Activated effector memory CD4-positive, alpha-beta T cell treated with anti-CD3 and anti-CD28 coated beads, Interleukin-2, amount 50 U/mL, for 16 hours (primary cell): Measurements from ENCODE around the gene EPS15.
"Not testable (repeated sequence)": the region's sequence is repeated elsewhere in the genome, so short reads cannot be mapped to it uniquely, and the experiment has no call there.

Source experiments
- DNase-seq: peaks from one replicate; pipeline ENCODE4 v3.0.0-alpha.2; 2020

The EPS15 gene

DNA sequence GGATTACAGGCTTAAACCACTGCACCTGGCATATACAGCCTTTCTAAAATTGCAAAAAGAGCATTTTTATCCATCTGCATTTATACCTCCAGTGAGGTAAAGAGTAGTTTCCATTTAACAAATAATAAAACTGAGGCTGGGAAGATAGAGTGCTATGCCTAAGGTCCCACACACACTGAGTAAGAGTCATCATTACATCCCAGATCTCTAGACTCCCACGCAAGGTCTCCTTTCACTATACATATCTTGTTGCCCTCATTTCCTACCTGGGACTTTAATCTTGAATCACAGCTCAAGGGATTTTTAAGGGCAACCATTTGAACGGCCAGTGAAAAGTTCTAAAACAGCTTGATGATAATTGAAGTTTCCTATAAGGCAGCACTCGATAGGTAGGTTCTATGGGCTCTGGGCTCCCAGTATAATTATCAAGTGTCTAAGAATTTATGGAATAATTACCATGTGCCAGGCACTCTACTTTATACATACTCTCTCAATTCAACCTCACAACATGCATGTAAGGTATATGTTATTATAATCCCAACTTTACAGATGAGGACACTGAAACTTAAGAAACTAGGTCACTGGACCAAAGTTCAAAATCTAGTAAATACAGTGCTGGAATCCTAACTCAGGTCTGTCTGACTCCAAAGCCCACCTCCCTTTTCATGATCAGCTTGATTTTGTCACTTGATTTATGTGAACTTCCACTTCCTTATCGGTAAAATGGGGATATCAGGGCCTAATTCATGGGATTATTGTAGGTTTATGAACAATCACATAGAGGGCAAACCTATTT is 23.3 kb upstream of the EPS15 start:
- DNase-seq = no peak

GRCh38 chr1:51541313-51542050 is 22.4 kb upstream of the EPS15 start:
- DNase-seq = no peak

DNA sequence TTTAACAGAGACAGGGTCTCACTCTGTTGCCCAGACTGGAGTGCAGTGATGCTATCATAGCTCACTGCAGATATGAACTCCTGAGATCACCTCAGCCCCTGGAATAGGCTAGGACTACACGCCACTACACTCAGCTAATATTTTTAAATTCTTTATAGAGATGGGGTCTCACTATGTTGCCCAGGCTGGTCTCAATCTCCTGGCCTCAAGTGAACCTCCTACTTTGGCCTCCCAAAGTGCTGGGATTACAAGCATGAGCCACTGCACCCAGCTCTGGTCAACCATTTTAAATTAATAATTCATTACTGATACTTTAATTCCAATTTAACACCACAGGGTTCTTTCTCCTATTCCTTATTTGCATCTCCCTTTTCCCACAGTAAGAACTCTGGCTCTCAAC is 18.5 kb upstream of the EPS15 start:
- no peak for DNase-seq

GRCh38 chr1:51535006-51535592 is 16.0 kb upstream of the EPS15 start:
- DNase-seq = peak; percentile 75

- DNase-seq = no peak
Measured at GRCh38 chr1:51534447-51534846, 15.4 kb upstream of the EPS15 start.

- DNase-seq = no peak
Measured at GRCh38 chr1:51532853-51533252, 13.8 kb upstream of the EPS15 start.

GRCh38 chr1:51530447-51530846 is 11.4 kb upstream of the EPS15 start:
- not testable (repeated sequence) for DNase-seq

DNA sequence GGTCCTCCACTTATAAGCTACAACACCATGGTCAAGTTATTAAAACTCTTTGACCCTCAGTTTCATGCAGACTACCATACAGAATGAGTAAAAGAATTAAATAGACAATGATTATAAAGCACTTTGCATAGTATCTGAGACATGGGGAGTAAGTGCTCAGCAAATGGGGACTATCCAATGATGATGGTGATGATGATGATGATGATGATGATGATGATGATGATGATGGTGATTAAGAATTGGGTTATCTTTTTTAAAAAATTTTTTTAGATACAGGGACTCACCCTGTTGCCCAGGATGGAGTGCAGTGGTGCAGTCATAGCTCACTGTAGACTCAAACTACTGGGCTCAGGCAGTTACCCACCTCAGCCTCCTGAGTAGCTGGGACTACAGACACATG is 8.1 kb upstream of the EPS15 start:
- no peak for DNase-seq

DNA sequence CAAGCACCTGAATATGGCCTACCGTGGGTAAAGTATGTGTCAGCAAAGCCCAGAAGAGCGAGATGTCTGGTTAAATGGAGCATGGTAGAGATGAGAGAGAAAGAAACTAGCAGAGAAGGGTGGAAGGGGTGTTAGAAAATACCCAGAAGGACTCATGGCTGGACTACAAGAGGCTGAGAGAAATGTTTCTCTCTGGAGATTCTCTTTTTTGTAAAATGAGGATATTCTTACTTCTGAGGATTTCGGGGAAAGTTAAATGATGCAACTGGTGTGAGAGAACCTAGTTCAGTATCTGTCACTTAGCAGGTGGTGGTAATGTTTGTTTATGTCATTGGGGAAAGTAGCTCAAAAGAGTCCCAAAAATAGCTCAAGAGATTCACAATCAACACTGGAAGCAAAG is 7.2 kb upstream of the EPS15 start:
- DNase-seq = no peak

DNA sequence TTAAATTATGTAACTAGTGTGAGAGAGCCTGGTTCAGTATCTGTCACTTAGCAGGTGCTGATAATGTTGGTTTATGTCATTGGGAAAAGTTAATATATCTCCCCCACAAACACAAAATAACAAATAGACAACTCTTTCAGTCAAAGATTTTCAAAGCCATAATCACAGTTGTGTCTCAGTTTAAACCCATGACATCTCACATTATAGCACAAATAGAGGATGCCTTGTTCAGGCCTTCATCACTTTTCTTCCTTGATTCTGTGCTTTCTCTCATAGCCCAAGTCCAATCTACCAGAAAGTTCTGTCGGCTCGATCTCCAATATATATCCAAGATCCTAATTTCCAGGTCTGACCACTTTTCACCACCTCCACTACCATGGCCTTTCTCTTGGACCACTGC is 6.2 kb upstream of the EPS15 start:
- no peak for DNase-seq

- DNase-seq = no peak
Measured at GRCh38 chr1:51524817-51525216, 5.8 kb upstream of the EPS15 start.

DNA sequence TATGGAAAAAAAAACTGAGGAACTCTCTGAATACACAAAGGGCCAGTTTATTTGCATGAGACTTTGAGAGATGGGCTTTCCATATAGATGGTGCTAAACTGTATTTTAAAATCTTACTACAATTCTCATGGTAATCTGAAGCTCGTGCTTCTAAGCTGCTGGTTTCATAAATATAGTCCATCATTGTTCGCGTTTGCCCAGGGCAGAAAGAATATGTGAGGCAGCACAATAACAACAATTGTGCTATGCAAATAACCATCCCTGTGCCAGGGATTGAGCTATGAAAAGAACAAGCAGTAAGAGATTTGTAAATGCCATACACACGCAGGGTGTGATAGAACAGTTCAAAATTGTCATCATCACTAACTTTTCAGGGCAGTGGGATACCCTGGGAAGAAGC is 4.9 kb upstream of the EPS15 start:
- no peak for DNase-seq

DNA sequence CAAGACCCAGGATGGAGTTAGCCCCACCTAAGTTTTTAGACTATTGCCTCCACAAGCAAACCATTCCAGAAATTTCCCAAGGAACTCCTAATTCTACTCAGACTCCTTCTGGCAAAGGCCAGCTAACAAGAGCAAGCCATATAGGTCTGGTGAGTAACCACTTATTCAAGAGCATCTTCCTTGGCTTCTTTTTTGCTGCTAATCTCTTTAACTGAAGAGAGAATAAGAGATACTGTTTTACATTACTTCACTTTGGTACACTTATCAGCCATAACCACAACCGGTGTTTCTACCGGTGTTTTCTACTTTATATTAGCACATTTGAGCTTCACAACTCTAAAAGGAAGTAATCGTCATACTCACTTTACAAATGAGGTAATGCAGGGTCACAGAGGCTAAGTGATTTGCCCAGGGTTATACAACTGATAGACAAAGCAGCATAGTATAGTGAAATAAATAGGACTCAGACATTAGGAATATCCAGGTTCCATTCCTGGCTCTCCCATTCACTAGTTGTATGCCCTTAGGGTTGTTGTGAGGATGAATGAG is 1.7 kb upstream of the EPS15 start:
- no peak for DNase-seq

GRCh38 chr1:51519865-51520699 is 1.0 kb upstream of the EPS15 start:
- no peak for DNase-seq

DNA sequence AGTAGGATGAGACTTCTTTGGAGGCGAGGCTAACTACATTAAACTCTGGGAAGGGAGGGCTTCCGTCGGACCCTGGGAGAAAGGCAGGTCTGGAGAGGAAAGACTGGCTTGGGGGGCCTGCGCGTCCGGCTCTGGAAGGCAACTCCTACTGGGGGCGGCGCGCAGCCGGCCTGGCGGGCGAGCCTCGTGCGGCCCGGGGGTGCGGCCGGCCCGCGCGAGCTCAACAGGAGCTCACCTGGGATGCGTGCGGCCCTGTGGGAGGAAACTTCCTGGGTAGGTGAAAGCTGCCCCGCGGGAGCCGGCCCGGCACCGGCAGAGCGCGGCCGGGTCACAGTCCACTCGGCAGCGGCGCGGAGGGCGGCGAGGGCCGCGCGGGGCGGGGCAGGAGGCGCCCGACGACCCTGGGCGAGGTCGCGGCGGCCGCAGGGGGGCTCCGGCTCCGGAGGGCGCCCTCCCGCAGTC is 449 bp downstream of the EPS15 start:
- peak; percentile 82 for DNase-seq

- peak; percentile 79 for DNase-seq
Measured at GRCh38 chr1:51518033-51518585, 957 bp downstream of the EPS15 start.

DNA sequence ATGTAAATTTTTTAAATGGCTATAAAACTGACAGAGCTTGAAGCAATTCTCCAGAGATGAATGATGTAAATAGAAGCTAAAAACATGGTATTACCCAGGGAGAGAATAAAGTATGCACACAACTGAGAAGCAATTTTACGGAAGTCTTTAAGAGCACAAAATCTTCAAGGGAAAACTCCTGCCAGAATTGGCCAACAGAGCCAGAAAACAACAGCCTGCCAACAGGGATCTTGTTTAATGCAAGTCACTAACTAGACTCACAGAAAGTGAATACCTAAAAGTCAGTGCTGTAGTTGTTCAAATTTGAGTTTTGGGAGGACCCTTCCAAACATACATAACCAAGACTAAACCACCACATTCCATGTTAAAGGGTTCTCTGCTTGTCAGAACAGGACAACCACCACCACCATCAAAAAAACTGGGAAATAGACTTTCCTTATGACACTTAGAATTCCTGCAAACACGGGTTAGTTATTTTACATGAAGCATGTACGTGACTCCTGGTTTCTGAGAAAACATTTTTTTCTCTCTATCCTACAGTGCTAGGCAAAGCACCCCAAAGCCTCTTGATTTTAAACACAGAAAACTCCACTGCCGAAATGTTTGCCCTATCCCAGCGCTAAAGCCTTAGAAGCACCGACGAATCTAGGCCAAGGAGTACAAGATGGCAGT is 1.6 kb downstream of the EPS15 start:
- DNase-seq = no peak

DNA sequence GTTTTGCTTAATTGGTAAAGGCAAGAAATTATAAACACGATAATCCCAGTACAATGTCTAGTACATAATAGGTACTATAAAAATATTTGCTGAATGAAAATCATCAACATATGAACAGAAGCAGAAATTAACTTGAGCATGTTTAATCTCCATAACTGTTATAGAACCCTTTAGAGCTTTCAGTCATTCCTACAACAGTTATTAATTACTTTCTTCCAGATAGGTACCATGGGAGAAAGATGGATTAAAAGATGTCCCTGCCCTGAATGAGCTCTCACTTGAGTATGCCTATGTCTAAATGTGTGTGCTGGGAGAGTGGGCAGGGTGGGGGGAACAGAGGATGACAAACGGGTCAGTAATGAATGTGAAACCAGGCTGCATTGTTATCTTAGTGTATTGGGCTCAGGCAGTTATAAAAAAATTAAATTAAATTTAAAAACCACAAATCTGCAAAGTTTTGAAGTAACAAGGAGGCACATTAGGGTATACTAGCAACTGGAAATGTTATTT is 2.4 kb downstream of the EPS15 start:
- DNase-seq = no peak

DNA sequence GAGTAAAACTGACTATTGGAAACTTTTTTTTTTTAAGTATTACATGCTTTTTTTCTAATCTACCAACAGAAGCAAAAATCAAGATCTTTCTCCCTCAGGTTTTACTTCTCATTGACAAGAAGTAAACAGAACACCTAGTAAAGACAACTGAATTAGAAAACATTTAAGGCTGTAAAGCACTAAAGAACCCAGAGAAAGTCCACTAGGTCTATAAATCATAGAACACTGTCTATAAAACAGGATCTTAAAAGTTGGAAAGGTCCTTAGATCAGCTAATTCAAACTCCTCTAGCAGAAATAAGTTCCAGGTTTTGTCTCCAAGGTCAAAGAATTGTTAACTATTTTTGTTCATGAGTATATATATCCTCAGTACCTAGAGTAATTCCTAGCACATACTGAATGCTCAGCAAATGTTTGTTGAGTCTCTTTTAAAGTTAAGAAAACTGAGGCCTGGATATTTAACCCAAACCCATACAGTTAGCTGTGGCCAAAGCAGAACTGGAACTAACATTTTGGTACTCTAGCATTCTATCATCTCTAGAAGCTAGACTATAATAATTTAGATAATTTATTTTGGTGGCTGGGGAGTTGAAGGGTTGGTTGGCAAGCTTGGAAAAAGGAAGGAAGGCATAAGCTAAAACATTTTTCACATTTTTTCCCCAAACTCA is 3.0 kb downstream of the EPS15 start:
- DNase-seq = no peak

DNA sequence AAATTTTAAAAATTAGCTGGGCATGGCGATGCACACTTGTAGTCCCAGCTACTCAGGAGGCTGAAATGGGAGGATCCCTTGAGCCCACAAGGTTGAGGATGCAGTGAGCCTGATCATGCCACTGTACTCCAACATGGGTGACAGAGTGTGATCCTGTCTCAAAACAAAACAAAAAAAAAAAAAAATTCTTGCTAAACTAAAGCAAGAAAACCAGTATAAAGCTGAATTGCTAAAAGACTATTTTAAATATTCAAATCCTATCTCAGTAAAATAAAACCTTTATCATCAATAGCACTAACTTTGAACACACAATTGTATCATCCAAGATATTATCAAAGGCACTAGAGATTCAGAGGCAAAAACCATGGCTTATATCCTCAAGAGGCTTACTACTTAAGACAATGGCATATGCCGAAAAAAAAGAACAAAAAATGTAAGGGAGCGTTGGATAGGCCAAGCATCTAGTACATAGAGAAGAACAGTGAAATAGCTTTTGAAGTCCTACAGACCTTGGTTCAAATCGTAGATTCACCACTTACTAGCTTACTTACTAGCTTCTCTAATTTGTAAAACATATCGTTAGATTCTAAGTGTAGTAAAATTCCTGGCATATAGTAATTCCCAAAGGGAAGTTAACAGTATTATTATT is 3.6 kb downstream of the EPS15 start:
- no peak for DNase-seq

DNA sequence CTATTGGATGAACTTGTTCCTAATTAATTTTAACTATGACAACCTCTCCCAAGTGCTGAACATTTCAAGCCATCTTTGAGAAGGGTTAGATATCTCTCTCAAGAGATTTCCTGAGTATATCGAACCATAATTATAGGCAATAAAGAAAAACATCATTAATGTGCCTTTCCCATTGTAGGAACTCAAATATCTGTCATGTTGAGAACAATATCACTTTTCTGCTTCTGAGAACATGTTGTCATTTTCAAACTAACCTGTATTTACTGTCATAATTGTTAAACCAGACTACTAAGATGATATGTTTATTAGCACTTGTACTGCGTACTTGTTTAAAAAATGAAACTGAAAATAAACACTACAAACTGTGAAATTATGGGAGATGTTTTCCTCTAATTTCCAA is 4.3 kb downstream of the EPS15 start:
- DNase-seq = no peak
